ENCODE measurements around the gene PKIG.

PKIG gene

DNA sequence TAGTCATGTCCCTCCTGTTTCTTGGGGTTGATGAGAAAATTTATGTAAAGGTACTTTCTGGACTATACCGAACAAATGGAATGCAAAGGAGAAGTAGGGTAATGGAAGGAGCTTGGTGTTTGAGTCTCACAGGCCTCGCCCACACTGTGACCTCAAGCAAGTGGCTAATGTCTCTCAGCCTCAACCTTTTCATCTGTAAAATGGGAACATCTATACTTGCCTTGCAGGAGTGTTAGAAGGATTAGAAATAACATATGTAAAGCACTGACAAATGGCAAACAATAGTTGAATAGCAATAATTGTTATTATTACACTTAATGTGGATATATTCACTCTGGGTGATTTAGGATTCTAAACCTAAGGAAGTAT is 8.9 kb upstream of the PKIG start:
- TF ChIP-seq FOXP2 (optimal IDR thresholded peaks at IDR 0.05; ENCODE audit: borderline replicate concordance, extremely low read depth, extremely low read length, insufficient read depth) (no peak), POLR2AphosphoS5 (IDR thresholded peaks at IDR 0.05; ENCODE audit: low read depth, low read length) (no peak)
- TF ChIP-seq, protein P1, sequence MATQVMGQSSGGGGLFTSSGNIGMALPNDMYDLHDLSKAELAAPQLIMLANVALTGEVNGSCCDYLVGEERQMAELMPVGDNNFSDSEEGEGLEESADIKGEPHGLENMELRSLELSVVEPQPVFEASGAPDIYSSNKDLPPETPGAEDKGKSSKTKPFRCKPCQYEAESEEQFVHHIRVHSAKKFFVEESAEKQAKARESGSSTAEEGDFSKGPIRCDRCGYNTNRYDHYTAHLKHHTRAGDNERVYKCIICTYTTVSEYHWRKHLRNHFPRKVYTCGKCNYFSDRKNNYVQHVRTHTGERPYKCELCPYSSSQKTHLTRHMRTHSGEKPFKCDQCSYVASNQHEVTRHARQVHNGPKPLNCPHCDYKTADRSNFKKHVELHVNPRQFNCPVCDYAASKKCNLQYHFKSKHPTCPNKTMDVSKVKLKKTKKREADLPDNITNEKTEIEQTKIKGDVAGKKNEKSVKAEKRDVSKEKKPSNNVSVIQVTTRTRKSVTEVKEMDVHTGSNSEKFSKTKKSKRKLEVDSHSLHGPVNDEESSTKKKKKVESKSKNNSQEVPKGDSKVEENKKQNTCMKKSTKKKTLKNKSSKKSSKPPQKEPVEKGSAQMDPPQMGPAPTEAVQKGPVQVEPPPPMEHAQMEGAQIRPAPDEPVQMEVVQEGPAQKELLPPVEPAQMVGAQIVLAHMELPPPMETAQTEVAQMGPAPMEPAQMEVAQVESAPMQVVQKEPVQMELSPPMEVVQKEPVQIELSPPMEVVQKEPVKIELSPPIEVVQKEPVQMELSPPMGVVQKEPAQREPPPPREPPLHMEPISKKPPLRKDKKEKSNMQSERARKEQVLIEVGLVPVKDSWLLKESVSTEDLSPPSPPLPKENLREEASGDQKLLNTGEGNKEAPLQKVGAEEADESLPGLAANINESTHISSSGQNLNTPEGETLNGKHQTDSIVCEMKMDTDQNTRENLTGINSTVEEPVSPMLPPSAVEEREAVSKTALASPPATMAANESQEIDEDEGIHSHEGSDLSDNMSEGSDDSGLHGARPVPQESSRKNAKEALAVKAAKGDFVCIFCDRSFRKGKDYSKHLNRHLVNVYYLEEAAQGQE (IDR thresholded peaks at IDR 0.05; ENCODE audit: insufficient read depth in 1 of 2, low read depth in 2 of 2, low read length in 2 of 2) = no peak

DNA sequence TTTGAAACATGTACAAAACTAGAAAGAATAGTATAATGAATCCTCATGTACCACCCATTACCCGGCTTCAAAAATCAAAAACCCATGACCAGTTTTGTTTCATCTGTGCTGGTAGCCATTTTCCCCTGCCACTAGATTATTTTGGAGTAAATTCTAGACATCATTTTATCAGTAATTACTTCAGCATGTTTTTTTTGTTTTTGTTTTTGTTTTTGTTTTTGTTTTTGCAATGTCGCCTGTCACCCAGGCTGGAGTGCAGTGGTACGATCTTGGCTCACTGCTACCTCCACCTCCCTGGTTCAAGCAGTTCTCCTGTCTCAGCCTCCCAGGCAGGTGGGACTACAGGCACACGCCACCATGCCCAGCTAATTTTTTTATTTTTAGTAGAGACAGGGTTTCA is 8.0 kb upstream of the PKIG start:
- TF ChIP-seq, protein P1 (IDR thresholded peaks at IDR 0.05; ENCODE audit: insufficient read depth in 1 of 2, low read depth in 2 of 2, low read length in 2 of 2) = no peak
- TF ChIP-seq FOXP2 (optimal IDR thresholded peaks at IDR 0.05; ENCODE audit: borderline replicate concordance, extremely low read depth, extremely low read length, insufficient read depth) (no peak), POLR2AphosphoS5 (IDR thresholded peaks at IDR 0.05; ENCODE audit: low read depth, low read length) (no peak)

DNA sequence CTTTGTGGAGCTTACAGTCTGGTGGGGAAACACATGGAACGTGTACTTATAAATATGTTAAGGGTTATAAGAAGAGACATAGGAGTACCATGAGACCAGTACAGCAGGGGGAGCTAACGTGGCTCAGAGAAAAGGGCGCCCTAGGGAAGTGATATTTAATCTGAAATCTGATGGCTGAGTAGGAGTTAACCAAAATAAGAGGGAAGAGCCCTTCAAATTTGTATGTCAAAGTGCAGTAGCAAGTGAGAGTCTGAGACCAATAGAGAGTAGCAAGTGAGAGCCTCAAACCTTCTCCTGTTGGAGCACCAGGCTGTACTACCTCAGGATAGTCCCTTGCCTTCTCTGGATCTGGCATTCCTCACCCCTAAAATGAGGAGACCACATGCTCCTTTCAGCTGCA is 6.1 kb upstream of the PKIG start:
- TF ChIP-seq, protein P1 (IDR thresholded peaks at IDR 0.05; ENCODE audit: insufficient read depth in 1 of 2, low read depth in 2 of 2, low read length in 2 of 2) = no peak
- TF ChIP-seq TAF1 (IDR thresholded peaks at IDR 0.05; ENCODE audit: borderline replicate concordance, insufficient read depth, low read length) = no peak

DNA sequence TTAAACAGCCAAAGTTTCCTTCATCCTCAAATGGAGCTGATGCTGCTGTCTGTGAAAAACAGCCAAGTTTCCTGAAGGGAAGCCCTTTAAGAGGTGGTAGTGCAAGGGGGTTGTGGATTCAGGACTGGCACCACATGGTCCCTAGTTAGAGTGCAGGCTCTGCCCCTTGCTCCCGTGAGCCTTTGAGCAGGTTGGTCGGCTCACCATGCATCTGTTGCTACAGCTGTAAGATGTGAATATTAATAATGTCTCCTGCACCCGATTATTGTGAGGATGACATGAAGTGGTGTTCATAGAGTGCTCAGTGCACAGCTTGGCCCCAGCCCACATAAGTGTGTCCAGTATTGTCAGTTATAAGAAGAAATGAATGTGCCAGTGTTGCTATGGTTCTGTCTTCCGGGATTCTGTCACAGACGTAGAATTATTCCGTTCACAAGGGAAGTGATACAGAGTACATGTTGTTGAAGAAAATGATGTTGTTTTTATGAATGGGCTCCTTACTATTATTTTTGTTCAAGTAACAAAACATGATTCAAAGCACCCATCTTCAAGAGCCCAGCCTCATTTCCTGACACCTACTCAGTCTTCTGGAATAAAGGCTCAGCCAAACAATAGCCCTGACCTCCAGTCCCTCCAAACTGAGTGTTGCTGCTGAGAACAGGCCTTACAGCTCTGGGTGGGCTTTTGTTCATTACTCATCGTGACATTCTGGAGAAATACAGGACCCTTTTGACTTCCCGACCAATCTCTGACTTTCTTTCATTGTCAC is 2.9 kb upstream of the PKIG start:
- TF ChIP-seq, protein P1 (IDR thresholded peaks at IDR 0.05; ENCODE audit: insufficient read depth in 1 of 2, low read depth in 2 of 2, low read length in 2 of 2) = no peak
- TF ChIP-seq TAF1 (IDR thresholded peaks at IDR 0.05; ENCODE audit: borderline replicate concordance, insufficient read depth, low read length) (no peak), SIN3A (IDR thresholded peaks at IDR 0.05; ENCODE audit: borderline replicate concordance, insufficient read depth, low read length) (peak; percentile 27; the same call in 1 of the 2 replicates), POLR2AphosphoS5 (IDR thresholded peaks at IDR 0.05; ENCODE audit: low read depth, low read length) (no peak), FOXP2 (optimal IDR thresholded peaks at IDR 0.05; ENCODE audit: borderline replicate concordance, extremely low read depth, extremely low read length, insufficient read depth) (no peak)

DNA sequence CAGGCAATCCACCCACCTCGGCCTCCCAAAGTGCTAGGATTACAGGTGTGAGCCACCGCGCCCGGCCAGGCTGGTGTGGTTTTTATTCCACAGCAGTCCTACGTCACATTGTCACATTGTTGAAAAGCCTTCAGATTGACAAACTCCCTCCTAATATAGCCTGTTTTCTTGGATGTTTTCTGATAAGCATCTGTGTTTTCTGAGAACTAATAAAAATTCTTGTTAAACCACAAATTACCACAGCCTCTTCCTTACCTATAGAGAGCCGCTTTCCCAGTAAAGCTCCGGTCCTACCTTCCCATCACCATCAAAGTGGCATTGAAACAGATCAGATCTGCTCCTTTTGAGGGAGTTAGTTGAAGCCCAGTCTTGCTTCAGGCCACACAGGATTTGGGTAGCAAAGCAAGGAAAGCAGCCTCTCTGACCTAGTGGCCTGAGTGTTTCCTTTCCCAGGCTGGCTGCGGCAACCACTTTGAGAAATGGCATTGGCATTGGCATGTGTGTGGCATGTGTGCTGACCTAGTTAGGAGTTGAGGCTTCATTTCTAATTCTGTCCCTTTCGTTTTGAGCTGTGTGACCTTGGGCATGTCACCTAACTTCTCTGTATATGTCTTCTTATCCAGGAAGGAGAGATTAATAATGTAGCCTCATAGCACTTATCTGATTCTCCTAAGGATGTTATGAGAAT is 1.7 kb upstream of the PKIG start:
- TF ChIP-seq TAF1 (IDR thresholded peaks at IDR 0.05; ENCODE audit: borderline replicate concordance, insufficient read depth, low read length) (no peak), SIN3A (IDR thresholded peaks at IDR 0.05; ENCODE audit: borderline replicate concordance, insufficient read depth, low read length) (no peak), POLR2AphosphoS5 (IDR thresholded peaks at IDR 0.05; ENCODE audit: low read depth, low read length) (no peak), FOXP2 (optimal IDR thresholded peaks at IDR 0.05; ENCODE audit: borderline replicate concordance, extremely low read depth, extremely low read length, insufficient read depth) (no peak)
- TF ChIP-seq, protein P1 (IDR thresholded peaks at IDR 0.05; ENCODE audit: insufficient read depth in 1 of 2, low read depth in 2 of 2, low read length in 2 of 2) = no peak
